ENCODE data around the gene PLXNA4. TPM values are rescaled to one million over a fixed set of nuclear protein-coding genes. Genes with fewer than 3 reads are reported as not detected.

Gene PLXNA4
- total and polyA plus RNA-seq, 9 of the 15 experiments (the other 6 are each of a cell fraction or from before 2014, with no cell fraction given) = under 0.01 to 0.09 TPM; not detected in 7

- FAIRE-seq (no peak), ATAC-seq (no peak), DNase-seq (ENCODE audit: extremely low read depth in 1 of 4, low spot score in 3 of 4) (no peak)
- Histone ChIP-seq H3K4me1 (replicated peaks in 1 of 2; ENCODE audit: control insufficient read depth in 2 of 2, insufficient read depth in 2 of 2, low read length in 2 of 2) (no peaks in the 10 kb centered on the region), H3K27me3 (ENCODE audit: control insufficient read depth in 2 of 2, insufficient read depth in 2 of 2, low read length in 2 of 2) (peaks cover 7 to 40% of the 10 kb centered on the region in 2 experiments), H3K9me1 (ENCODE audit: control insufficient read depth, insufficient read depth, low read length) (peaks cover 7% of the 10 kb centered on the region), H3K36me3 (ENCODE audit: control insufficient read depth, insufficient read depth, low read length) (no peaks in the 10 kb centered on the region), H3K27ac (ENCODE audit: extremely low read depth, low read depth, low read length) (no peak overlapping the region), H3K79me2 (ENCODE audit: control insufficient read depth, insufficient read depth, low read length) (no peaks in the 10 kb centered on the region), H3K9me3 (replicated peaks; ENCODE audit: control insufficient read depth, insufficient read depth, low read depth, low read length) (no peaks in the 10 kb centered on the region), H4K20me1 (replicated peaks; ENCODE audit: control insufficient read depth, insufficient read depth, low read length) (peaks cover 14% of the 10 kb centered on the region; the same call in 1 of the 2 replicates), H2AFZ (ENCODE audit: low read depth, low read length) (no peak overlapping the region), H3K4me2 (ENCODE audit: insufficient read depth, low read length) (no peak overlapping the region), H3K4me3 (no peak overlapping the region), H3K9ac (ENCODE audit: insufficient read depth in 1 of 2, low read depth in 2 of 2, low read length in 2 of 2) (no peak overlapping the region)
- no TSS peak for BruUV-seq (replicated peaks)
- ChIA-PET POLR2A (no interaction called here), CTCF (ENCODE audit: low intra/inter-chr PET ratio) (no interaction called here)
- 9% methylated on average over 8 of the region's 8 CpGs for WGBS (ENCODE audit: insufficient coverage, low coverage, missing lambda C conversion rate)
- in situ Hi-C loops (cut with MboI) = no loop called here
- intact Hi-C loops (cut with micrococcal nuclease) = no loop called here
- TF ChIP-seq ZNF592 (IDR thresholded peaks at IDR 0.05) = no peak
- TF ChIP-seq NFE2 (IDR thresholded peaks at IDR 0.05; ENCODE audit: low read depth) = no peak
- peak; percentile 75; the same call in 1 of the 2 replicates for TF ChIP-seq IRF2 (CRISPR knock-in tag; IDR thresholded peaks at IDR 0.05)
- TF ChIP-seq ELK1 (CRISPR knock-in tag; IDR thresholded peaks at IDR 0.05) = 0 out of 2 replicates have a peak, but pooled peaks have one; percentile 25
These were observed 399.6 kb downstream of the PLXNA4 start for GRCh38 chr7:132176719-132177118.
